K562 (cell line): Measurements from ENCODE around the gene LZTFL1. TPM values are rescaled to one million over a fixed set of nuclear protein-coding genes. Genes with fewer than 3 reads are reported as not detected.

Source experiments
- CEBPG ChIP-seq, 3 experiments: fragments of 200-800 bp in 1 of 3; sonication (Bioruptor generic) in 1 of 3; sonication (generic) in 1 of 3; formaldehyde crosslinking in 1 of 3; IDR thresholded peaks in 2 of 3; conservative IDR thresholded peaks in 1 of 3; 2 replicates each; pipeline versions ENCODE4 v1.6.1 to v1.8.0; 2016 to 2022; ENCODE audit warnings: missing compliant biosample characterization in 2 of 3, missing genetic modification characterization in 2 of 3, mild to moderate bottlenecking in 1 of 3, missing genetic modification reagents in 1 of 3
- CHD2 ChIP-seq: IDR thresholded peaks from 2 replicates; pipeline ENCODE4 v1.6.1; 2011; ENCODE audit warnings: low read depth, low read length
- CTBP1 ChIP-seq: fragments of 450-650 bp; IDR thresholded peaks from 2 replicates; pipeline ENCODE4 v1.6.1; 2016; ENCODE audit warnings: borderline replicate concordance
- FOS ChIP-seq: IDR thresholded peaks from 3 replicates; pipeline ENCODE4 v1.6.1; 2011; ENCODE audit not compliant: insufficient read length; ENCODE audit errors: extremely low read depth
- FOXA1 ChIP-seq: fragments of 450-650 bp; IDR thresholded peaks from 2 replicates; pipeline ENCODE4 v1.6.1; 2016; ENCODE audit warnings: mild to moderate bottlenecking, borderline replicate concordance
- FUS ChIP-seq: fragments of 200-400 bp; formaldehyde crosslinking; optimal IDR thresholded peaks from 2 replicates; pipeline ENCODE3; 2017; ENCODE audit warnings: low read depth, low read length
- NKRF ChIP-seq: fragments of 450-650 bp; IDR thresholded peaks from 2 replicates; pipeline ENCODE4 v1.6.1; 2016; ENCODE audit warnings: borderline replicate concordance
- RAD51 ChIP-seq: fragments of 450-650 bp; IDR thresholded peaks from 2 replicates; pipeline ENCODE4 v1.7.1; 2016; ENCODE audit warnings: low read depth, mild to moderate bottlenecking, borderline replicate concordance
- ZBTB12 ChIP-seq: fragments of 250-450 bp; sonication (Bioruptor Pico); IDR thresholded peaks from 2 replicates; pipeline ENCODE4 v1.4.0; 2020
- polyA plus RNA-seq, 8 experiments: library from polyadenylated mRNA; depleted of rRNA in 4 of 8; stranded (reverse) in 5 of 8; unstranded in 3 of 8; fragments of >200 nt; fragmentation: Nextera tagmentation in 2 of 8; fragmentation: Illumina TruSeq in 1 of 8; extraction: Ambion mirVana in 2 of 8; extraction: Trizol in 1 of 8; gene quantifications; 2 replicates each; pipeline versions ENCODE4 v1.2.1 to v1.2.3, GENCODE V29; 2011 to 2014; ENCODE audit warnings: inconsistent platforms in 1 of 8, missing spikeins in 1 of 8
- total RNA-seq, 7 experiments: library from RNA; depleted of rRNA in 6 of 7; stranded (reverse); fragments of >200 nt in 6 of 7; fragmentation: Illumina TruSeq in 2 of 7; extraction: Trizol in 2 of 7; gene quantifications; 2 replicates each; pipeline versions ENCODE4 v1.2.1 to v1.2.3, GENCODE V29; 2011 to 2021; ENCODE audit warnings: low replicate concordance in 1 of 7

The LZTFL1 gene
- total and polyA plus RNA-seq, 9 of the 15 experiments (the other 6 are each of a cell fraction or from before 2014, with no cell fraction given): 10.7 to 33.7 (median 15.3) TPM

GRCh38 chr3:45800611-45801010, 41.3 kb downstream of the LZTFL1 start (continued):
- TF ChIP-seq NKRF (no peak), FOXA1 (no peak), FUS (no peak), CTBP1 (no peak), RAD51 (no peak), CHD2 (no peak), FOS (no peak), ZBTB12 (no peak), CEBPG (CRISPR knock-in tag; IDR thresholded peaks at IDR 0.05) (no peak), CEBPG (tag; conservative IDR thresholded peaks at IDR 0.05 in 1 of 2, IDR thresholded peaks at IDR 0.05 in 1 of 2) (no peak)
